ENCODE measurements around the gene JMJD6.

The JMJD6 gene

DNA sequence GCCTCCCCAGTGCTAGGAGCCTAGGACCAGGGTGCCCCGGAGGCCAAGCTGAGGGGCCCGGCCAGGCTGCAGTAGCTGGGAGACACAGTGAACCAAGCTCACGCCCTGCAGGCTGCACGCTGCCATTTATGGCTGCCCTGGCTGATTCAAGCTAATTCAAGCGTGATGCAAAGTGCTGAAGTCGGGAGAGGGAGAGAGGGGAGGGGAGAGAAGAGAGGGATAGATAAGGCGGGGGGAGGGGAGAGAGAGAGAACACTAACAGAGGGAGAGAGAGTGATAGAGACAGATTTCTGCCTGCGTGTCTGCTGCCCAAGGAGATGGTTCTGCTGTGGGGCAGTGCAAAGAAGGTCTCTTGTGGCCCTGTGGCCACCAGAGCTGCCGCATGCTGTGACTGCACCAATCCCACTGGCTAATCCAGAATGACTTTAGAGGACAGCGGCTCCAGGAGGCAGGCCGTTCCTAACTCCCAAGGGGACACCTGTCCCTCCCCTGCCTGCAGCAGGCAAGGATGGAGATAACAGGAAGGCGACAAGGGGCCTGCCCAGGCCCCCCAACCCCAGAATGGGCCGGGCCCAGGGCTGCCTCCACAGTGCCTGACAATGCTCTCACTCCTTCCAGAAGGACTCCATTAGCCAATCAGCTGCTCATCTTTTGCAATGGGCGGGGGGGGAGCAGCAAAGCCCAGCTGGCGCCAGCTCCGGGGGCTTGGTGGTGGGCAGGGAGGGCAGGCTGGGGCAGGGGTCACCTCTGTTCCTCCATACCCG is 28.5 kb downstream of the JMJD6 start:
- no peak for DNase-seq (ENCODE audit: low spot score)

DNA sequence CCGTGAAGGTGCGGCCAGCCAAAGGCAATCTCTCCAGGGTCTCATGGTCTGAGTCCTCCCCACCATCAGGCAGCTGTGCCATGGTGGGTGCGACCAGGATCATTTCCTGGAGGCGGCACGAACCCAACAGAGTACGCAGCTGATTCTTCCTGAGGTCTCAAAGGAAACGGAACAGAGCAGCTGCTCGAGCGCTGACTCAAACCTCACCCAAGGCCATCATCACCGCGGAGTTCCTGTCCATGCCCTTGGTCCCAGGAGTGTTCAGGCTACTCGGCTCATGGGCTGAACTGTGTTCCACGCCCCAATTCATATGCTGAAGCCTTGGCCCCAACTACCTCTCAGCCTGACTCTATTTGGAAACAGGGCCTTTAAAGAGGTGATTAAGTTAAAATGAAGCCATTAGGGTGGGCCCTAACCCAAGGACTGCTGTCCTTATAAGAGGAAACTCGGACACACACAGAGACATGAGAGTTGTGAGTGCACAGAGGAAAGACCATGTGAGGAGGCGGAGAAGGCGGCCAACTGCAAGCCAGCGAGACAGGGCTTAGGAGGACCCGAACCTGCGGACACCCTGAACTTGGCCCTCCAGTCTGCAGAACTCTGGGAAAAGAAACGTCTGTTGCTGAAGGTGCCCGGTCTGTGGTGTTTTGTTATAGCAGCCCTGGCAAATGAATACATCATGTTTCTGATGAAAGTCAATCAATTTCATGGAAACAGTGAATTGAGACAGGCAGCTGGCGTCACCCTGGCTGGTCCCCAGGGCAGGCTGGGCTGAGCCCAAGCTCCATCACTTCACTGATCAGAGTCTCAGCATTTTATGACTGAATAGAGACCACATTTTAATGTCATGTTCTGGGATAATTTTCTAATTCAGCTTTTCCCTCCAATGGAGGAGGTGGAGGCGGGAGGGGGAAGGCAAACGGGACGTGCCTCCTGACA is 29.4 kb downstream of the JMJD6 start:
- DNase-seq (ENCODE audit: low spot score) = no peak

DNA sequence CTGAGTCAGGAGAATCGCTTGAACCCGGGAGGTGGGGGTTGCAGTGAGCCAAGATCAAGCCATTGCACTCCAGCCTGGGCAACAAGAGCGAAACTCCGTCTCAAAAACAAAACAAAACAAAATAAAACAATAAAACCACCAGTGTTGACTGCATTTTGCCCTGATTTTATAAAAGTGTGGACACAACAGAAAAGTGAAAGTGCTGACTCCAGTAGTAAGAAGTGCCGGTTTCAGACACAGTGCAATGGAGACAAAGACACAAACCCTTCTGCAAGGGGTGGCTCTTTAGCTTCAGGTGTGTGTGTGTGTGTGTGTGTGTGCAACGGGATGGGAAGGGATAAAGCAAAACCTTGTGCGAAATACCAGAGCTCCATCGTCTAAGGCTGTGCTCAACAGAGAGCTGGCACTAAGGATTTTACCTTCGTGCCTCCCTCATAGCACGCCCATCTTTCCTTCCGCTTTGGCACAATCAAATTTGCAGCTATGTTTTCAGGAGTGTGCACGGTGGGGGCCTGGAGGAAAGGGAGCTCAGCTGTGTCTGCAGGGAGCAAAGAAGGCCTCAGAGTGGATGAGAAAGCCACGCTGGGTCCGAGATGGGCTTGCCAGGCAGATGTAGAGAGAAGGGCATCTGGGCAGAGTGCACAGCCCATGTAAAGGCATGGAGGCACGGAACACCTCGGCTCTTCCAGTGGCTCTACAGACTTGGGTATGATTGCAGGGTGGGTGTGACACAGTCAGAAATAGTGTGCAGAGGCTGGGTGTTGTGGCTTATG is 31.2 kb downstream of the JMJD6 start:
- DNase-seq (ENCODE audit: low spot score) = no peak

DNA sequence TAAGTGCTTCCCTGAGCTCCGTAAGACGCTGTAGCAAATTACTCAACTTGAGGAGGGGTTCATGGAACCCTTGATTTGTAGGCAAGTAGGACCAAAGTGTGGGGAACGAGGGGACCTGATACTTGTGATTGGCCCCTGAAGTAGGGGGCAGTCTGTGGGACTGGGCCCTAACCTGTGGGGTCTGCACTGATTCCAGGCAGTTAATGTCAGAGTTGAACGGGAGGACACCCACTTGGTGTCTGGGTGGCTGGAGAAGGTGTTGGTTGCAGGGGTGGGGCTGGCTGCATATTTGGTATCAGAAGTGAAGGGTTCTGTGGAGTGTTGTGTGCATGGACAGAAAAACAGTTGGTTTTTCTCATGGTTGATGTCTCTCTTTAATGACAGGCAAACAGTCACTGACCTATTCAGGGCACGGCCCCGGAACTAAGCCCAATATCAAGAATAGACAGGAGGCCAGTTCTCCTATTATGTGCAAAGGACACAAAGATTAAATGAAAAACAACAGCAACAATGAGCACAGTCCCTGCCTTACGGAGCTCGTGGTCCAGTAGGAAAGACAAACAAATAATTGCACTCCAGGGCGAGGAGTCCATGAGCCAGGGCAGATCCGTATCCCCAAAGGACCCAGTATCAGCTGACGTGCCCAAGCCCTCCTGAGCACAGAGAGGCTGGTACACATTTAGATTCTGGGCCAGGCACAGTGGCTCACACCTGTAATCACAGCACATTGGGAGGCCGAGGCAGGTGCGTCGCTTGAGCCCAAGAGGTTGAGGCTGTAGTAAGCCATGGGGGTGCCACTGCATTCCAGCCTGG is 34.8 kb downstream of the JMJD6 start:
- no peak for DNase-seq (ENCODE audit: low spot score)

DNA sequence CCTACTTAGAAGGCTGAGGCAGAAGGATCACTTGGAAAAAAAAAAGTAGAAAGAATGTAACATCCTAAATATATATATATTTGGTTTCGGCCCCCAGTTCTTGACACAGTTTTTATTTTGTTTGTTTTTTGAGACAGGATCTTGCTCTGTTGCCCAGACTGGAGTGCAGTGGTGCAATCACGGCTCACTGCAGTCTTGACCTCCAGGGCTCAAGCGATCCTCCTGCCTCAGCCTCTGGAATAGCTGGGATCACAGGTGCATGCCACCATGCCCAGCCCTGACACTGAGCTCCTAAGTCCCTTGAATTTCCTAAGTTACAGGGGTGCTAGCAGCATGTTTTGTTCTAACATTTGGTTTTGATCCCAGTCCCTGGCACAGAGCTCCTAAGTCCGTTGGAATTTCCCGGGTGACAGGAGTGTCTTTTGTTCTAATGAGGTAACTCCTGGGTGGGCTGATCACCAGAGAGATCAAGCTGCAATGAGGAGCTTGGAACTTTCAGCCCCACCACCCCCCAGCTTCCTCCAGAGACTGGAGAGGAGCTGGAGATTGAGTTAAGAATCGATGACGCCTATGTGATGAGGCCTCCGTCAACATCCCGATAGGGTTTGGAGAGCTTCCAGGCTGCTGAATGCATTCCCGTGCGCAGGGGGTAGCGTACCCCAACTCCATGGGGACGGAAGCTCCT is 35.7 kb downstream of the JMJD6 start:
- DNase-seq (ENCODE audit: low spot score) = no peak

DNA sequence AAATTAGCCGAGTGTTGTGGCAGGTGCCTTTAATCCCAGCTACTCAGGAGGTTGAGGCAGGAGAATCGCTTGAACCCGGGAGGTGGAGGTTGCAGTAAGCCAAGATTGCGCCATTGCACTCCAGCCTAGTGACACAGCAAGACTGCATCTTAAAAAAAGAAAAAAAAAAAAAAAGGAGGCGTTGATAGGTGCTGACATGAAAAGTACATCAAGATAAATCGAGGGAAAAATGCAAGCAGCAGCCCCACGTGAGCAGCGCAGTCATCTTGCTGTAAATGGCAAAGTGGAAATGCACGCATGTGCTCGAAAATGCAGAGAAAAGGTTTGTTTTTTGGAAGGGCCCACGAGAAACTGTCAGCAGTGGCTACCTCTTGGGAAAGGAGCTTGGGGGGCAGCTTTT is 36.5 kb downstream of the JMJD6 start:
- no peak for DNase-seq (ENCODE audit: low spot score)

DNA sequence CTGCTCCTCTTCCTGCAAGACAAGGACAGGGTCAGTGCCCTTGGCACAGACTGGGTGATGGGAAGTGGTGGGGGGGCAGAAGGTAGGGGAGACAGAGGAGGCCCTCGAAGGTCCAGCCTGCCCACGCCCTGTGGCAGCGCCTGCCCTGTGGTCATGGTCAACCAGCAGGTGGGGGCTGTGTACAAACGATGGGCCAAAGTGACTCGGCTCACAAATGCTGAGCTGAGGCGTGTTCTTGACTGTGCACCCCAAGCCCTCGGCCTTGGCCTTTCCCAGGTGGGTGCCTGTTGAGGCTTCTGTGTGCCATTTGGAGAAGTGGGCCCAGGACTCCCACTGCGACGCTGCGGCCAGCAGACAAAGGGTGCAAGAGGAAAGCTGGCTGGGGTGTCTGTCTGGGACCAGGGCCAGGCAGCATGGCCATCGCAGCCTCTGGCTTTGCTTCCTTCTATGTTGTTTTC is 38.2 kb downstream of the JMJD6 start:
- no peak for DNase-seq (ENCODE audit: low spot score)

DNA sequence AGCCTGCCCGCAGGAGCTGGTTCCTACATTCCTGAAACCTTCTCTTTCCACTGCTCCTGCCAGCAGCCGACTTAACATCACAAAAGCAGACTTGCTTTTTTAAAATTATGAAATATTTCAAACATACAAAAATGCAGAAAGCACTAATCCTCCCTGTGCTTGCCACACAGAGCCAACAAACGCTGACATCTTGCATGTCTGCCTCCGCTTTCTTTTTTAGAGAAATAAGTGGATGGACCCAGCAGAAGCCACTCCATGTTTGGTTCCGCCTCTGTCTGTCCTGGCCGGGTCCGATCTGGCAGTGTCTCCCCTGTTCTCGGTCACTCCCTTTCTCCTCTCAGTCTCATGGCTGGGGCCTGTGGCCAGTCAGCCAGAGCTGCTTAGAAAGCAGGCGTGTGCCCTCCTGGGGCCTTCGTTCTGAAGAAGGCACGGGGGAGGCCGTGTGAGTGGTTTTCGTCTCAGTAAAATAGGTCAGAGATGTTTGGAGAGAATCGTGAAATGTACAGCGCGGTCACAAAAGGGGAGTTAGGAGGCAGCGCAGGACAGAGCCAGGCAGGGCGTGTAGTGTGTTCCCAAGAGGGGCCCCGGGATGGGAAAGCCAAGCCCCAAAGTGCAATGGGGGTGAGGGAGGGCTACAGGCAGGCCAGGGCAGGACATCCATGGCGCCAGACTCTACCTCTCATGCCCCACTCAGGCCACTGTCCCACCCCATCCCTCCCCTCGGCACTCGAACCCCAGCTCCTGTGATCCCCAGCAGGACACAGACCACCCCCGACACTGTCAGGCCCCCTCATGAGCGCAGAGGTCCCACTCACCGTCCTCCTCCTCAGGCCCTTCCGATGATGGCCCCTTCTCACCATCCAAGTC is 38.9 kb downstream of the JMJD6 start:
- DNase-seq (ENCODE audit: low spot score) = no peak

DNA sequence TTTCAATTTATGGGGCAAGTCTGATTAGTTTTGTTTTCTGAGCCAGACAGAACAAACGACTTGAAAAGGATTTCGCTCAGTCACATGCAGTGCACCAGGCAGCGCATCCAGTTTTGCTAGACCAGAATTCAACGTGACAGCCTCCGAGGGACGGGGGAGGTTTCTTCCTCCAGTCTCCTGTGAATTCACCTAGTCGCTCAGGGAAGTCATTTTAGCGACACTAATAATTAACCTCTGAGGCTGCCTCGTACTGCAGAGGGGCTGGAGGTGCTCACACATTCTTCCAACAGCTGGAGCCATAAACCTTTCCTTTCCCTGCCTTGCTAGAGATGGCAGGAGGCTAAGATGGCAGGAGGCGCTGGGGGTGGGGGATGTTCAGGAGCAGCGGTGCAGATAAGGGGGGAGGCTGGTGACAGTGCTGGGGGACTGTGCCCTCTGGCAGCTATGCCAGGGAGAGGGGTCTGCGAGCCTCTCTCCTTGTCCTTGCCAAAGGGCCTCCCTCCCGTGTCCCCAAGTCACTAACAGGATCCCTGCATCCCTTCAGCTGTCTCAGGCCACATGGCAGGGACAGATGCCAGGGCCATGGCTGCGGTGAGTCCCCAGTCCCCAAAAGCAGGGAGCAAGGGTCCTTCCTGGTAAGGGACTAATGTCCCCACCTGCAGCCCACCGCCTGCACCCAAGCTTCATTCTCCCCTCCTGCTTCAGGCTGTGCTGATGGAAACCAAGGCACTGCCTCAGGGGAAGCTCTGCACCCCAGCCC is 39.7 kb downstream of the JMJD6 start:
- no peak for DNase-seq (ENCODE audit: low spot score)

DNA sequence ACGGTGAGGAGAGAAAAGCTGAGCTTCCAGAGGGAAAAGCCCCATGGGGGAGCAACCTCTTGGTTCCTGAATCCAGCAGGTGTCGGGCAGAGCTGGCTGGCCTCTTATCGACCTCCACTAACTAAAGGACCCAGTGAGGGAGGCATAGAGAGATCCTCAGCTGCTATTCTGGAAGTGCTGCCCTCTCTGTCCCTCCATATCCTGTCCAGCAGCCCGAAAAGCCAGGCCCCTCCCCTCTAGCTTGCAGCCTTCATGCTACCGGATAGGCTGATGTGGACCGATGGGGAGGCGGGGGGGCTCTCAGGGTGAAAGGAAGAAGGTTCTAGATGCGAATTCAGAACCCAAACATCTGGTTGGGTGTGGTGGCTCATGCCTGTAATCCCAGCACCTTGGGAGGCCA is 40.6 kb downstream of the JMJD6 start:
- no peak for DNase-seq (ENCODE audit: low spot score)

DNA sequence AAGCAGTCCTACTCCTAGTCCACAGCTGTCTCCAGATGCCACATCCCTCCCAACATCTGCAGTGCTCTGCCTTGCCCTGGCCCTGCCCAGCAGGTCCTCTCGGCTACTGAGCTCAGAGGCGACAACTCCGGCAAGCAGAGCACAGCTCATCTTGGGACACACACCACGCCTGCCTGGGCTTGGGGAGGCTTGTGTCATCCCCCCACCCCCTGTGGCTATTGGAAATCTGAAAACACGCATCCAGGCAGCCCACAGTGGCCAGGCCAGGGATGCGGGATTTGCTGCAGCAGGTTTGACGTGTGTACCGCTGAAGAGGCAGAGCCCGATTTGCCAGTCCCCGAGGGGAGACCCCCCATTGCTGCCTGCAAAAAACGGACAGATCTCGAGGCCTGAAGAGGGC is 41.0 kb downstream of the JMJD6 start:
- no peak for DNase-seq (ENCODE audit: low spot score)

DNA sequence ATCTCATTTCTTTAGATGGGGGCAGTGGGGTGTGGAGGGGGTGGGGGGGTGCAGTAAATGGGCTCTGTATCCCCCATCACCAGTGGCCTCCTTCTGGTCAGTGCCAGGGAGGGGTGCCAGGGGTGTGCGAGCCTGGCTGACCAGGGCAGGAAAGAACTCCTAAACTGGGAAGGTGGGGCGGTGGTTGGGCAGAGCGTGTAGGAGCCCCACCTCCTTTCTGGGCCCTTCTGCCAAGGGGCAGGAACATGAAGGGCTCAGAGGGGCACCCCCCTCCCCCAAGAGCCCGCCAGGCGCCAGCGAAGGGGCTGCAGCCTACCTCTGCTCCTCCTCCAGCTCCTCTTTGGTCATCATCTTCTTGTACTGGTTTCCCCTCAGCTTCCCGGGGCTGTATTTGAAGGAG is 41.6 kb downstream of the JMJD6 start:
- DNase-seq (ENCODE audit: low spot score) = no peak

DNA sequence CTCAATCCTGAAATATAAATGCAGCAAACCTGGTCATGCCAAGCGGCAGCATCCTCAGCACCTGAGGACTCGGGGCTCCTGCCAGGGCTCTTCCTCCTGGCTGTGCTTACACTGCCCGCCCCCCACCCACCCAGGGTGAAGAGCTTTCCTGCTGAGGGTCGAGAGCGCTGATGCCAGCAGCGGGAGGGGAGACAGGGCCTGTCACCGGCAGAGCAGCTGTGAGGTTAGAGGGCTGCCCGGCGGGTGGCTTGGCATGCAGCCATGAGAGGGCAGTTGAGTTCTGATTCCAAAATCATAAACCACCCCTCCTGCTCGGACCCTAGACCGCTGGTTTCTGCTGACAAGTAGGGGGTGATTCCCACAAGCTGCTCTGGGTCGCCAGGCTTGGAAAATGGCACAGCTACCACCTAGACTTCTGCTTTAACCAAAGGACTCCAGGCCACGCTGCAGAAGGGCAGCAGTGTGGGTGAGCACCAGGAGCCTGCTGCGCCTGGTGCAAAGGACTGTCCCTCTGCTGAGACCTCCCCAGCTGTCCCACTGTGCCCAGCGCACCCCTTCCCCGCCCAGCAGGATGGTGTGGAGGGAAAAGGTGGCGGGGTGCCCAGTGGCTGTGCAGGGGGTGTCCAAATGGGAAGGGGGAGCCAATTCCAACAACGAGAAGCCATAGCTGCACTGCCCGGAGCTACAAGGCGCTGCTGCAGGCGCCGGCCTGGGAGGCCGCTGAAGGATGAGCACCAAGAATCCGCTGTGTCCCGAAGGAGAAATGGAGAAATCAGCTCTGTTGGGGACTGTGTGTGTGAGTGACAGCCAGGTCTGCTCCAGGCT is 42.3 kb downstream of the JMJD6 start:
- no peak for DNase-seq (ENCODE audit: low spot score)

DNA sequence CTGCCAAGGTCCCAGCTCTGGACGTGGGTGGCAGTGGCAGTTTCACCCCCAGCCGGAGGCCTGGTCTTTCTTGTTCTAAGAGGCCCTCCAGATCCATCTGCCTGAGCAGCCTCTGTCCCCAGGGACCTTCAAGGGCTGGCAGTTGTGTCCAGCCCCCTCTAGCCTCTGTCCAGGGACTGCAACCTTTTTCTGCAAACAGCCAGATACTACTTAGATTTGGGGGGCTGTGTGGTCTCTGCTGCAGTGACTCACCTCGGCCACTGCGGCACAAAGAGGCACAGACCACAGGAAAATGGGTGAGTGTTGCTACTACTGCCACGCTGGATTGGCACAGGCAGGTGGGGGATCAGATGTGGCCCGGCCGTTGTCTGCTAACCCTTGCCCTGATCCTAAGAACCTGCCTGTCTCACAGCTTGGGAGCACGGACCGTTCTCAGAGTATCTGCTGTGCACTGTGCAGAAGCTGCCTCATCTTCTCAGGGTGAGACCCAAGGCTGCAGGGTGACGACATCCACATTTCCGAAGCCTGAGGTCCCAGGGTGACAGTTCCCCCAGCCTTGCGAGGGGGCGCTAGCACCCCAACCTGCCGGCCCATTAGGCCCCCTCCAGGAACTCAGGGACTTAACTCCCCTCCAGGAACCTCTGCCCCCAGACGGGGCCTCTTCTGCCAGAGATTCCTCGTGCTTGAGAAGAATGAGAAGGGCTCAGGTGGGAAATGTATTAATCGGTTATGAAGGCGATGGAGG is 43.2 kb downstream of the JMJD6 start:
- peak; percentile 30 for DNase-seq (ENCODE audit: low spot score)

DNA sequence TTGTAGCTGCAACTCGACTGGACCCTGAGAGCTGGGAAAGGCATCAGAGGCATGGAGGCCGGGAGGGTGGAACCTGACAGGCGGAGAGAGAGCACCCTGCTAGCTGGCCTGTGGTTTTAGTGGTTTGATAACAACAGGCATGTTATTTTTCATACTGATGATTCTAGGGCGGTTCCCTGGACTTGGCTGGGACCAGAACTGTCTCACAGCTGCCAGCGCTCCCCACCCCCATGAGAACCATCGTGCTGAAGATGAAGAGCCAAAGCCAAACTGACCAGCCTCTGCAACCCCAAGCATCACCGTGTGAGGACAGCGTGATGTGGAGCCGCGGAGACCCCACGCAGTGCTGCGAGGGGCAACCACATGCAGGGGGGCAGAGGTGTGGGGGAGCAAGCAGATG is 44.1 kb downstream of the JMJD6 start:
- DNase-seq (ENCODE audit: low spot score) = no peak

DNA sequence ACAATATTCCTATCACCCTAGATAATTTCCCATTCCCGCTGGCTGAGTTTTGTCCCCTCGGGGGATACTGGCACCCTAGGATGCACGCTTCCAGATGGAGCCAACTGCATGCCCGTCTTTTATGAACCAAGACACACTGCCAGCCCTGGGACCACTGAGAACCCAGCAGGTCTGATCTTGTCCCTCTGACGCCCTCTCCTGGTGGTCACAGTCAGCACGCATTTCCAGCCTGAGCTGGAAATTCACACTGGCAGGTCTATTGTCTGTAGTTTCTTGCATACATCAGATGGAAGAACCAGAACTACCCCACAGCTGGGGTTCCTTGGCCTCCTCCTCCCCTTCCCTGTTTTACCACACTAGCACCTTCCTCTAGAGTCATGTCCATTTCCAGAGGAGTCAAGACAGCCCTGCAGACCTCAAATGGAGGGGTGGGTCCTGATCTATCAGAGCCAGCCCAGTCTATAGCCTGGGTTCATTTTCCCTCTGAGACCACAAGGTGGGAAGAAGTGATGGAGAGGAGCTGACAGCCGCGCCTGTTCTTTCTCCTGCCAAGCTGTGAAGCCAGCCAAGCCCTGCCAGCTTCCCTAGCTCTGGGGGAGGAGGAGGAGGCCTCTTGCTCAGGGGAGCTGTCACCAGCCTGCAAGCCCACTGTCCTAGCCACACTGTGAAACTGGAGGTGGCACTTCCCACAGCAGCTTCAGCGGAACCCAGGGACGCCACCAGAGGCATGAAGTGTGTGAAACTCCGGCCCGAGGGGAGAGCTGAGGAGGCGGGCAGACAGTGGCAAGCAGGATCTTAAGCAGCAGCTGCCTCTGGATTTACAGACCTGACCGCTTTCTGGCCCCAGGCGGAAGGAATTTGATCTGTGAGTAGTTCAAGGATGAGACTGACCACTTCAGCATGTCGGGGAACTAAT is 44.9 kb downstream of the JMJD6 start:
- DNase-seq (ENCODE audit: low spot score) = peak; percentile 85

DNA sequence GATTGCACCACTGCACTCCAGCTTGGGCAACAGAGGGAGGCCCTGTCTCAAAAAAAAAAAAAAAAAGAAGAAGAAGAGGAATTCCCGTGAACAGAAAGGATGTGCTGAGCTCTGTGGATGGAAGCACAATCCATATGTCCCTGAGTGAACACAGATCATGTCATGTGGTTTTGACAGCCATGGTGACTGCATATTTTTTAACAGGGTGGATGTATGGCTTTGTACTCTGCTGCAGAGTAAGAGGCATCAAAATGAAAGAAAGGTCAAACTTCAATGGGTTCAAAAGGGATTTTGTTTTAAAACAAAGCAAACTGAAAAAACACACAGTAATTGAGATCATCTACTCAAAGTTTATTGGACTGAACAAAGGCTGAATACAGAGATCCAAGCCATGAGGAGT is 47.2 kb downstream of the JMJD6 start:
- DNase-seq (ENCODE audit: low spot score) = no peak

All from NAMALWA (cell line).